ENCODE measurements around the gene PKP3. TPM values are rescaled to one million over a fixed set of nuclear protein-coding genes. Genes with fewer than 3 reads are reported as not detected.

Gene PKP3
- total RNA-seq, 1 experiment from 2014 or later: 177 TPM

- ChIA-PET CTCF (interaction anchor here (0.6 to 1.2 kb wide), 4 partner anchors 28 to 1176 kb away, joined by 3 to 9 read pairs (median 4); no protein-coding TSS in a partner anchor), POLR2A (interaction anchor here (0.6 to 2.7 kb wide), 5 partner anchors 13 to 185 kb away, joined by 3 to 33 read pairs (median 4); partner anchors contain the start of genes BET1L, PTDSS2 and RIC8A)
- Mint-ChIP-seq H3K4me3 (ENCODE audit: unreplicated experiment) (no peak overlapping the region), H3K4me1 (ENCODE audit: insufficient read depth, unreplicated experiment) (peaks cover 19% of the 10 kb centered on the region), H3K27ac (ENCODE audit: low read depth, unreplicated experiment) (no peak overlapping the region), H3K9me3 (ENCODE audit: unreplicated experiment) (no peaks in the 10 kb centered on the region), H3K27me3 (ENCODE audit: insufficient read depth, unreplicated experiment) (no peaks in the 10 kb centered on the region), H3K36me3 (ENCODE audit: insufficient read depth, unreplicated experiment) (peaks cover 27% of the 10 kb centered on the region)
- intact Hi-C loops (cut with micrococcal nuclease): loop anchor here (5.0 kb wide), 1 partner anchor 125 kb away; no protein-coding TSS in a partner anchor
- TF ChIP-seq CTCF (IDR thresholded peaks at IDR 0.05; ENCODE audit: unreplicated experiment): no peak
- DNase-seq (ENCODE audit: unreplicated experiment): no peak
- no TSS peak for BruUV-seq (replicated peaks)
Observed at GRCh38 chr11:392102-392777, 1.8 kb upstream of the PKP3 start.

GRCh38 chr11:393219-394033 is 583 bp upstream of the PKP3 start:
- no peaks in the 10 kb centered on the region for H3K9me3 Mint-ChIP-seq (ENCODE audit: unreplicated experiment)
- peak overlapping the region; percentile 94 for H3K27ac Mint-ChIP-seq (ENCODE audit: low read depth, unreplicated experiment)
- DNase-seq (ENCODE audit: unreplicated experiment): peak; percentile 92
- TF ChIP-seq CTCF (IDR thresholded peaks at IDR 0.05; ENCODE audit: unreplicated experiment): no peak
- H3K4me3 Mint-ChIP-seq (ENCODE audit: unreplicated experiment): peak overlapping the region; percentile 96
- ChIA-PET CTCF (interaction anchor here (0.6 to 1.2 kb wide), 5 partner anchors 29 to 126 kb away, joined by 3 to 9 read pairs (median 3); no protein-coding TSS in a partner anchor), POLR2A (interaction anchor here (0.6 to 2.7 kb wide), 27 partner anchors 13 to 302 kb away, joined by 3 to 33 read pairs (median 4); partner anchors contain the start of genes B4GALNT4, BET1L, DEAF1 and PSMD13)
- intact Hi-C loops (cut with micrococcal nuclease): loop anchor here (1.0 to 5.0 kb wide), 2 partner anchors 55 to 124 kb away; no protein-coding TSS in a partner anchor
- H3K27me3 Mint-ChIP-seq (ENCODE audit: insufficient read depth, unreplicated experiment): no peaks in the 10 kb centered on the region
- peaks cover 19% of the 10 kb centered on the region for H3K4me1 Mint-ChIP-seq (ENCODE audit: insufficient read depth, unreplicated experiment)
- BruUV-seq (replicated peaks): no TSS peak
- H3K36me3 Mint-ChIP-seq (ENCODE audit: insufficient read depth, unreplicated experiment): peaks cover 33% of the 10 kb centered on the region

GRCh38 chr11:394858-395655 is 1.0 kb downstream of the PKP3 start:
- ChIA-PET POLR2A (interaction anchor here (1.3 to 2.6 kb wide), 8 partner anchors 12 to 158 kb away, joined by 4 to 33 read pairs (median 10); partner anchors contain the start of genes B4GALNT4, PSMD13, PTDSS2 and RNH1), CTCF (interaction anchor here (0.9 to 1.3 kb wide), 2 partner anchors 48 to 52 kb away, joined by 3 read pairs; no protein-coding TSS in a partner anchor)
- Mint-ChIP-seq H3K36me3 (ENCODE audit: insufficient read depth, unreplicated experiment) (peaks cover 48% of the 10 kb centered on the region), H3K9me3 (ENCODE audit: unreplicated experiment) (no peaks in the 10 kb centered on the region), H3K4me3 (ENCODE audit: unreplicated experiment) (peak overlapping the region; percentile 96), H3K27me3 (ENCODE audit: insufficient read depth, unreplicated experiment) (no peaks in the 10 kb centered on the region), H3K27ac (ENCODE audit: low read depth, unreplicated experiment) (peak overlapping the region; percentile 94), H3K4me1 (ENCODE audit: insufficient read depth, unreplicated experiment) (peaks cover 19% of the 10 kb centered on the region)
- no peak for DNase-seq (ENCODE audit: unreplicated experiment)
- intact Hi-C loops (cut with micrococcal nuclease): loop anchor here (1.0 to 5.0 kb wide), 2 partner anchors 53 to 122 kb away; no protein-coding TSS in a partner anchor
- no peak for TF ChIP-seq CTCF (IDR thresholded peaks at IDR 0.05; ENCODE audit: unreplicated experiment)
- no TSS peak for BruUV-seq (replicated peaks)
